Prostate gland (tissue), 2 donors: Measurements from ENCODE around the gene LRRC18. TPM values are rescaled to one million over a fixed set of nuclear protein-coding genes. Genes with fewer than 3 reads are reported as not detected.

Experiments used
- DNase-seq: peaks from one replicate; pipeline ENCODE4 v3.0.0-alpha.2; 2019; ENCODE audit warnings: low spot score
- H3K27ac ChIP-seq, 2 donors: fragments of 200-600 bp; sonication (generic); 2 replicates each; pipeline ENCODE4 v1.5.1; 2017 to 2019
- H3K27me3 ChIP-seq: fragments of 200-600 bp; sonication (generic); replicated peaks from 2 replicates; pipeline ENCODE4 v1.5.1; 2019; ENCODE audit not compliant: insufficient read depth
- H3K36me3 ChIP-seq, 2 donors: fragments of 200-600 bp; sonication (generic); 1 replicate in 1 of 2; 2 replicates in 1 of 2; pipeline versions ENCODE4 v1.5.1 to v1.8.1; 2017 to 2019
- H3K4me1 ChIP-seq: fragments of 200-600 bp; sonication (generic); replicated peaks from 2 replicates; pipeline ENCODE4 v1.5.1; 2019
- H3K4me3 ChIP-seq, 2 donors: fragments of 200-600 bp; sonication (generic); 2 replicates each; pipeline ENCODE4 v1.5.1; 2017 to 2019
- H3K9me3 ChIP-seq: fragments of 200-600 bp; sonication (generic); 2 replicates; pipeline ENCODE4 v1.5.1; 2017
- CTCF ChIP-seq, 4 experiments: fragments of 200-600 bp in 2 of 4; fragments of 450-650 bp in 2 of 4; sonication (generic) in 2 of 4; IDR thresholded peaks; 1 replicate in 3 of 4; 2 replicates in 1 of 4; pipeline ENCODE4 v1.5.1; 2016 to 2019; ENCODE audit warnings: antibody characterized with exemption in 4 of 4, mild to moderate bottlenecking in 2 of 4, moderate library complexity in 2 of 4
- POLR2A ChIP-seq: fragments of 450-650 bp; IDR thresholded peaks from one replicate; pipeline ENCODE4 v1.6.1; 2016; ENCODE audit warnings: antibody characterized with exemption, mild to moderate bottlenecking
- POLR2AphosphoS5 ChIP-seq: sonication (generic); formaldehyde crosslinking; IDR thresholded peaks from one replicate; pipeline ENCODE4 v1.6.1; 2017; ENCODE audit warnings: antibody characterized with exemption
- WGBS: methylation state at CpG from one replicate; pipeline ENCODE4 v1.1.5; 2018; 5-methylcytosine and 5-hydroxymethylcytosine counted together
- intact Hi-C: fragments of 100-400 bp; cut with DNase I; formaldehyde crosslinking; loops from one replicate; pipeline ENCODE4 v1.14.2; 2022
- total RNA-seq, 2 donors: library from RNA; depleted of rRNA; stranded (reverse); fragments of >200 nt; gene quantifications; one replicate each; pipeline ENCODE4 v1.1.0, GENCODE V29; 2016

The LRRC18 gene
- total RNA-seq, 2 donors from 2014 or later = 2.6 TPM; not detected in 1

GRCh38 chr10:48901319-48901718 is 38.3 kb downstream of the LRRC18 start:
- intact Hi-C loops = no loop called here
- Histone ChIP-seq H3K4me3 (no peak overlapping the region), H3K27ac (no peak overlapping the region), H3K27me3 (no peaks in the 10 kb centered on the region), H3K9me3 (no peaks in the 10 kb centered on the region), H3K36me3 (no peaks in the 10 kb centered on the region), H3K4me1 (no peaks in the 10 kb centered on the region)
- no peak for DNase-seq
- 50% methylated on average over 5 of the region's 5 CpGs for WGBS
- TF ChIP-seq CTCF (IDR thresholded peaks at IDR 0.05) = no peak
- TF ChIP-seq POLR2A = no peak
- TF ChIP-seq POLR2AphosphoS5 = no peak

- Histone ChIP-seq H3K27ac (no peak overlapping the region), H3K9me3 (no peaks in the 10 kb centered on the region), H3K4me1 (no peaks in the 10 kb centered on the region), H3K4me3 (no peak overlapping the region), H3K27me3 (no peaks in the 10 kb centered on the region), H3K36me3 (no peaks in the 10 kb centered on the region)
- WGBS = 80% methylated on average over 2 of the region's 2 CpGs
- intact Hi-C loops = no loop called here
- DNase-seq = no peak
- TF ChIP-seq POLR2A = no peak
- TF ChIP-seq POLR2AphosphoS5 = no peak
- TF ChIP-seq CTCF (IDR thresholded peaks at IDR 0.05) = no peak
Measured at GRCh38 chr10:48900371-48900801, 39.3 kb downstream of the LRRC18 start.

GRCh38 chr10:48899781-48900180 is 39.9 kb downstream of the LRRC18 start:
- H3K4me3 ChIP-seq = no peak overlapping the region
- no peaks in the 10 kb centered on the region for H3K4me1 ChIP-seq
- no peaks in the 10 kb centered on the region for H3K9me3 ChIP-seq
- no peaks in the 10 kb centered on the region for H3K36me3 ChIP-seq
- no peaks in the 10 kb centered on the region for H3K27me3 ChIP-seq
- DNase-seq = no peak
- intact Hi-C loops = no loop called here
- 95% methylated on average over 7 of the region's 8 CpGs for WGBS
- TF ChIP-seq POLR2A (no peak), POLR2AphosphoS5 (no peak), CTCF (IDR thresholded peaks at IDR 0.05) (no peak)
- no peak overlapping the region for H3K27ac ChIP-seq

- 100% methylated on average over 1 of the region's 1 CpG for WGBS
- intact Hi-C loops = no loop called here
Measured at GRCh38 chr10:48898426-48898825, 41.2 kb downstream of the LRRC18 start.

More at GRCh38 chr10:48898426-48898825, 41.2 kb downstream of the LRRC18 start:
- Histone ChIP-seq H3K27ac (no peak overlapping the region), H3K27me3 (no peaks in the 10 kb centered on the region), H3K9me3 (no peaks in the 10 kb centered on the region), H3K4me3 (no peak overlapping the region), H3K4me1 (no peaks in the 10 kb centered on the region), H3K36me3 (no peaks in the 10 kb centered on the region)
- no peak for DNase-seq
- TF ChIP-seq CTCF (IDR thresholded peaks at IDR 0.05) = no peak
- TF ChIP-seq POLR2A = no peak
- no peak for TF ChIP-seq POLR2AphosphoS5
